ACHN (cell line): Measurements from ENCODE around the gene SLC2A9.
"Not testable (repeated sequence)": the region's sequence is repeated elsewhere in the genome, so short reads cannot be mapped to it uniquely, and the experiment has no call there.

Experiments
- DNase-seq: peaks from one replicate; pipeline ENCODE4 v3.0.0-alpha.2; 2015
- in situ Hi-C: cut with HindIII; loops from 2 replicates; pipeline ENCODE4 v1.10.0; 2017; ENCODE audit warnings: low sequenced_read_pairs, low pct_ligation_motif_present, low pct_unique_long_range_greater_than_20kb

Gene SLC2A9

DNA sequence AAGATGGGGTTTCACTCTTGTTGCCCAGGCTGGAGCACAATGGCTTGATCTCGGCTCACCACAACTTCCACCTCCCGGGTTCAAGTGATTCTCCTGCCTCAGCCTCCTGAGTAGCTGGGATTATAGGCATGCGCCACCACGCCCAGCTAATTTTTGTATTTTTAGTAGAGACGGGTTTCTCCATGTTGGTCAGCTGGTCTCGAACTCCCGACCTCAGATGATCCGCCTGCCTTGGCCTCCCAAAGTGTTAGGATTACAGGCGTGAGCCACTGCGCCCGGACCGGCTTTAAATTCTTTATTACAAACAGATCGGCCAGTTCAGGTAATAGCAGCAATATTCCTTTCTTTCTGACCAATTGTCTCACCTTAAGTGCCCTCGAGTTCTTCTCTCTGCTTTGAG, 39.4 kb downstream of the SLC2A9 start:
- DNase-seq, in situ Hi-C loops: not testable (repeated sequence)

DNA sequence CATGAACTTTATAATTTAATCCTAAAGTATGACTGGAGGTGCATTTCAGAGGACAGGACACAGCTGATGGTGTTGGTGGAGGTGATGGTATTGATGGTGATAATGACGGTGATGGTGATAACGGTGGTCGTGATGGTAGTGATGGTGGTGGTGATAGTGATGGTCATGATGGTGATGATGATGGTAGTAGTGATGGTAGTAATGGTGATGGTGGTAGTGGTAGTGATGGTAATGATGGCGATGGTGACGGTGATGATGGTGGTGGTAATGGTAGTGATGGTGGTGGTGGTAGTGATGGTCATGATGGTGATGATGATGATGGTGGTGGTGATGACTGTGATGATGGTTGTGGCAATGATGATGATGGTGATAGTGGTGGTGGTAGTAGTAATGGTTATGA, 40.4 kb downstream of the SLC2A9 start:
- in situ Hi-C loops: no loop called here
- no peak for DNase-seq

DNA sequence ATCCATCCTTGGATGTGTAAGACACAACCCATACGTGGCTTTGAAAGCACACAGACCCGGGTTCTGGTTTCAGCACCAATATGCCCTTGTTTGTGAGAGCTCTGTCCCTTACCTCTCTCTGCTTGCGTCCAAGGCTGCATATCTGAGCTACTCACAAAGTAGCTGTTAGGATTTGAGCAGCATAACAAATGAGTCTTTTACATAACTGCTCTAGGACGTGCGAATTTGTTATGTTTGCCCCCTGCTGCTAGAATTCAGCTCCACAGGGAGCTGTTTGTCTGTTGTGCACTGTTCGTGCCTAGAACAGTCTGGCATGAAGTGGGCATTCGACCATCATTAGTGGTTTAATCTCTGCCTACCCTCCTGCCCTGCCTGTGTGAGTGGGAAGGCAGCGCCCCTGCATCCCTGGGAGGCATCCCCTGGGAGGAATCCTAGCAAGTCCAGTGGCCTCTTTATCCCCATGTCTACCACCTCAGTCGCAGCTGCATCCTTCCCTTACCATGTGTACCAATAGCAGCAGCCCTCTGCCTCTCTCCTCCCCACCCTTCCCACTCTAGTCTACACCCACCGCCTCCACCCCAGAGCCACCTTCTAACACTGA, 42.1 kb downstream of the SLC2A9 start:
- no peak for DNase-seq
- in situ Hi-C loops: no loop called here

DNA sequence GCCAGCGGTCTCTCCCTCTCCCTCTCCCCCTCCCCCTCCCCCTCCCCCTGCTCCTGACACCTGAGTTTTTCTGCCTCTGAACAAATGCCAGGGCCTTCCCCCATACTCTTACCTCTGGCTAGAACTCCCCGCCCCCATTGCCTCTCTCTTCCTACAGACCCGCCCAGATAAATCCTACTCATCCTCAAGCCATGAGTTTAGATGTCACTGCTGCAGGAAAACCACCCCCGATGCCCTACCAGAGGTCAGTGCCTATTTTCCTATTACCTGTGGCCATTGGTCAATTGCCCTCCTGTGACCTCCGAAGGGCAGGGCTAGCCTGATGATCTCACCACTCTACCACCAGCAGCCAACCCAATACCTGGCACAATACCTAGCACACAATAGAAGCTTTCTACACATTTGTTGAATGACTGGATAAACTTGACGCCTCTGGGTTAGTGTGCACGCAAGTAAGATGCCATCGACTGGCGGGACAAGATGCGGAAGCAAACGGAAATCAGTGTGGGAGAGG, 43.7 kb downstream of the SLC2A9 start:
- no peak for DNase-seq
- in situ Hi-C loops: no loop called here

DNA sequence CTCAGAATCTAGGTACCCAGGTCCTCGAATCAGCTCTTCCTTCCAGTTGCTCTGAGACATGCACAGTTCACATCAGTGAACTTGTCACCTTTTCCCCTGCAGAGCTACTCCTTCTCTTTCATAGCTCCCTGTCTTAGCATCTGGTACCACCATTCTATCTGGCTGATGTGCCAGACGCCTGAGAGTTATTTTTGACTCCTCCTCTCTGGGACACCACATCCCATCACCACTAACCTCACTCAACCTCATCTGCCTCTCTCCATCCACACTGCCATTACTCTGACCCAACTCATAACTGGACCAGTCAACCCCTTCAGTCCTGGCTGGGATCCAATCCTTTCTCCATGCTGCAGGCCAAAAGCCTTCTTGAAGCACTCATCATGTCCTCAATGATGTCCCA, 44.5 kb downstream of the SLC2A9 start:
- in situ Hi-C loops: no loop called here
- DNase-seq: no peak

DNA sequence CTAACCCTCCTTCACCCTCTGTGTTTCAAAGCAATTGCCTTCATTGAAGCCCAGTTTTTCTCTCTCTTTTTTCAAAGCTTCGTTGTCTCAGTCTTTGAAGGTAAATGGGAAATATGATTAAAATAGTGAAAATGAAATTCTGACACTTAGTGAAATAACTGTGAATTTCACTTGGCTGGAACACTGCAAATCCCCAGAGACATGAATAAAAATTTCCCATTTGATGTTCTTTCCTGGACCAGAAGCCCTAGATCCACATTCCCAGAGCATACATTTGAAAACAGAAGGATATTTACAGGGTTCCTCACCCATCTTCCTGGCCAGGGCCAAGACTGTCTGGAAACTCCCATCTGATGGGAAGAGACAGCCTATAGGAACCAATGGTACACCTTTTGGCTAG, 45.0 kb downstream of the SLC2A9 start:
- no peak for DNase-seq
- in situ Hi-C loops: no loop called here

DNA sequence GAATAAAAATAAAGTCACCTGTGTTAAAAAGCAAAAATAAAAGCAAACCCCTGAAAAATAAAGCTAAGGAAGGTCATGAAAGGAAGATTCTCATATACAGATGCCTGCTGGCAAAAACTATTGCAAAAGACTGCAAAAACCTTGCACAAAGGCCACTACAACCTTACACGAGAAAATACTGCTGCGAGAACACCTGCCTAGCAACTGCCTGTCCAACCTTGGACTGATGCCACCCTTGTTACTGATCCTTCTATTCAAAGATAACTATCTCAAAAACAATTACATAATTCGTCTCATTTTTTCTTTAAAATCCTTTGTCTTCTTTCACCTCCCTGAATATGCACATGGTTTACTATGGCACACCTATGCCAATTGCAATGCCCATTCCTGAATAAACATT, 49.6 kb downstream of the SLC2A9 start:
- DNase-seq: no peak
- in situ Hi-C loops: no loop called here

DNA sequence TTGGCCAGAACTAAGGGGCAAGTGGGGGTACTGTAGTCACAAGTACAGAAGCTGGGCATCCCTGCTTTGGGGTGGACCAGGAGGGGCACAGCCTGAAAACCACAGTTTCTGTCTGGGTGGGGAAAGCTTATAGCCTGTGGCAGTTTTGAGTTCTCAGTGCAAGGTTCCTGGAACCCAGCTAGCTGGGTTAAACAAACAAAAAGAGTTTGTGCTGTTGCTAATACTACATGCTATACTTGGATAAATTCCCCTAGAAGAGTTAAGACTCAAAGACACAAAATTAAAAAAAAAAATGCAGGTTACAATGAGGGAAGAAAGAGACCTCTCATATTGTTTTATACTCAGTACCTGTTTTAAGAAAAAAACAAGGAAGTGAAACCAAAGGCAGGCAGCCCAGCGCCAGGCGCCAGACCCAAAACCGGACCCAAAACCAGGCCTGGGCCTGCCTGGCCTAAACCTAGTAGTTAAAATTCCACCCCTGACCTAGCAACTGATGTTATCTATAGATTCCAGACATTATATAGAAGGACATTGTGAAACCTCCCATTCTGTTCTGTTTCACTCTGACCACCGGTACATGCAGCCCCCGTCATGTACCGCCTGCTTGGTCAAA, 50.8 kb downstream of the SLC2A9 start:
- in situ Hi-C loops: no loop called here
- no peak for DNase-seq

DNA sequence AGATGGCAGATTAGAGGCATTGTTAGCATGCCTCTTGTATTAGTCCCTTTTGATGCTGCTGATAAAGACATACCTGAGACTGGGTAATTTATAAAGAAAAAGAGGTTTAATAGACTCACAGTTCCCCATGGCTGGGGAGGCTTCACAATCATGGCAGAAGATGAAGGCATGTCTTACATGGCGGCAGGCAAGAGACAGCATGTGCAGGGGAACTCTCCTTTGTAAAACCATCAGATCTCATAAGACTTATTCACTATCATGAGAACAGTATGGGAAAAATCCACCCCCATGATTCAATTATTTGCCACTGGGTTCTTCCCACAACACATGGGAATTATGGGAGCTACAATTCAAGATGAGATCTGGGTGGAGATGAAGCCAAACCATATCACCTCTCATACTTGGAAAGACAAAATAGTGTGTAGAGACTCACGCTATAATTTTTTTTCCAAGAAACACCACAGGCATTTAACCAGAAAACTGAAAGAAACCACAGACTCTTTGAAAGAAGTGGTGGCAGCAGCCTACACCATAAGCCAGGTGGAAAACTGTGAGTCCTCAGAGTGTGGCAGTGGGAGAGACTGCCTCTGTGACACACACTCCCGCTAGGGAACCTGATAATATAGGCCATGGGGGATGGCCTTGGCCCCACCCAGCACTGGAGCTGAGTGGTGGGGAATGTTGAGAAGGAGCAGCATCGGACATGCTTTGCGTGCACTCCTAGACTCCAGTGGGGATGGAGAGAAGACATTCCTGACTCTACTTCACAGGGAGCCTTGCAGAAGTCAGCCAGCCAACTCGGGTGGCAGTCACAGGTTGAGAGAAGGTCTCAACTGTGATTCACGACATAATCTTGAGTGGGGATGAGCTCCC, 51.5 kb downstream of the SLC2A9 start:
- in situ Hi-C loops: no loop called here
- DNase-seq: no peak

DNA sequence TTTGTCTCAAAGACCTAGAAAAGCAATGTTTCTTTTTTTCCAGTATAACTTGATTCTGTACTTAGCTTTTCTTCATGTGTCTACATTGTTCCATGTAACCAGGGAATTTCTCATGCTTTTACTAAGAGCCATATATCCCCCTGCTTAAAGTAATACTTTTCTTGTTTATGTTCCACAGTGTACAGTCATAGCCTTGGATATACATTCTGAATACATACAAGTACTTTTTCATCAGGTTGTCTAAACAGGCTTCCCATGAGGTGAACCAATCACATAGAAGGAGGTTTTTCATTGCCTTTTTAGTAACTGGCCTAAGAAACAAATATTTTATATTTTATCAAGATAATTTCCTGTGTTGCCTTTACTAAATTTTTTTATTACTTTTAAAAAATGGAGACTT, 52.8 kb downstream of the SLC2A9 start:
- in situ Hi-C loops: no loop called here
- DNase-seq: no peak

DNA sequence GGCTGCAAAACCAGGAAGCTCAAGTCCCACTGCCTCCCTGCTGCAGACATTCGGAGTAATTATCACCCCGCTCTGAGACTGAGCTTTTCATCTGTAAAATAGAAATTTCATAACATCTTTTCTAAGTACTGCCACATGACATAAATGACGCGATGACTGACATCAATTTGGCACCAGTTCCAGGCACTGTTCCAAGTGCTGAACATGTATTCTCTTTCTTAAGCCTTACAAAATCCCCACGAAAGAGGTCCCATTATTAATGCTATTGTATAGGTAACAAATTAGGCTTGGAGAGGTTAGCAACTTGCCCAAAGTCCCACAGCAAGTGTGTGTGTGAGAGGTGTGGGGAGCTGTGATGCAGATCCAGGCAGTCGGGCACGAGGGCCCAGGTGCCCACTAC, 56.4 kb downstream of the SLC2A9 start:
- in situ Hi-C loops: no loop called here
- DNase-seq: no peak

DNA sequence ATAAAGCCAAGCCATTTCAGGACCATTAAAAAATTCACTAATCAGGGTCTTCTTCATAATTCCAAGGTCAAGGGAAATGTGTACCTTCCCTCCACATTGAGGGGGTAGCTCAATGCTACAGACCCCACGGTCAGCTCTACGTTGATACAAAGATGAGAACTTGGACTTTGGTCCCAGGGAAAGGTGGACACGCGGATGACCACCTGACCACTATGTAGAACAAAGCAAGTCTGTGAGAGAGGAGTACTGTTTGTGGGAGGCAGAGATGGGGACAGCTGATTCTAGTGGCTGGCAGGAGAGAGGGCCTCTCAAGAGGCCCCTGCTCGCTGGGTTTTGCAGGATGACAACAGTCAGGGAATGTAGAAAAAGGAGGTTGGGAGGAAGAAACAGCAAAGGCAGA, 58.0 kb downstream of the SLC2A9 start:
- in situ Hi-C loops: no loop called here
- no peak for DNase-seq

DNA sequence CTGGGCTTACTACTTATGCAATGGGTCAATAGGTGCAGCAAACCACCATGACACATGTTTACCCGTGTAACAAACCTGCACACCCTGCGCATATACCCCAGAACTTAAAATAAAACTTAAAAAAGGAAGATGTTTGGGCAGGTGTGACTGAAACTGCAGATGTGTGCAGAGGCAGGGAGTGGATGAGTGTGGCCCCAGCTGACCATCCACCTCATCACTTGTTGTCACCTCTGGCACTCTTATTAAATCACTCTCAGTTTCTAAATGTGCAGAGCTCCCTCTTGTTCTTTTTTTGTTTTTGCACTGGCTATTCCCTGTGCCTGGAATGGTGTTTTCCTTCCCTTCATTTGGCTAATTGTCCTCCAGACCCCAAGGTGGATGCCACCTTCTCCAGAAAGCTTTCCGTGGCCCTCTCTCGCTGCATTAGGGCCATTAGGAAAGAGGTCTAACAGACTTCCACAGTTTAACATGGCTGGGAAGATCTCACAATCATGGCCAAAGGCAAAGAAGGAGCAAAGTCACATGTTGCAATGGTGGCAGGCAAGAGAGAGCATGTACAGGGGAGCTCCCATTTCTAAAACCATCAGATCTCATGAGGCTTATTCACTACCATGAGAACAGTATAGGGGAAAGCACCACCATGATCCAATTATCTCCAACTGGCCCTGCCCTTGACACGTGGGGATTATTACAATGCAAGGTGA, 58.5 kb downstream of the SLC2A9 start:
- in situ Hi-C loops: no loop called here
- no peak for DNase-seq

DNA sequence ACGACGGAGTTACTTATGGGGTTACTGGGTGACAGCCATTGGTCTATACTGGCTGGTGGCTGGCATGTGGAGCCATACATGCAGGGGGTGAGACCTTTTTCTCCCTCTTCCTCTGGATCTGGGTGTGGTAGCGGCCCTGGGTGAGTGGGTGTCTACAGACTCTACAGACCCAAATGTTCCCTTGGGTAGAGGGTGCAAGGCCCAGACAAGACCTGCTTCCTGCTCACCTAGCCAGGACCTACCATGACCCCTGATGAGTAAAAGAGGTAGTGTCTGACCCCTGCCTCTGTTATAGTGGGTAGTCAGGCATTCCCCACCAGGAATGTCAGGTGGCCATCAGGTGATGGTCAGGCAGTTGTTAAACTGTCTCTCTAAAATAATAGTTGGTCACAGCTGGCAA, 66.8 kb downstream of the SLC2A9 start:
- no peak for DNase-seq
- in situ Hi-C loops: no loop called here

DNA sequence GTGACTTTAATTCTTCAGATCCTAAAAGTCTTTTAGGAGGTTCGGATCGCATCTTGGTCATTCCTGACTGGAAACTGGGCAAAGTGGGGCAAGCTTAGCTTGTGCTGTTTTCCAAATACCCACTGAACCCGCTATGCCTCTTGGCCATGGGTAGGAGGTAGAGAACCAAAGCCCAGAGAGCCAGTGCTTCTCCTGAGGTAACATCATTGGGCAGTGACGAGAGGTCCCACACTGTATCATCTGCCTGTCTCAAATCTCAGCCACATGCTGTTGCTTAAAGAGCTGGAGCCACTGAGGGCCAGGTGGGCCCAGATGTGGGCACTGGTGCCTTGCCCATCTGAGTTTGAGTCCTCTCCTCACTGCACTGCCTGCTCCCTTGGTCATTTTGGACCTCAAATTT, 68.2 kb downstream of the SLC2A9 start:
- in situ Hi-C loops: no loop called here
- no peak for DNase-seq

DNA sequence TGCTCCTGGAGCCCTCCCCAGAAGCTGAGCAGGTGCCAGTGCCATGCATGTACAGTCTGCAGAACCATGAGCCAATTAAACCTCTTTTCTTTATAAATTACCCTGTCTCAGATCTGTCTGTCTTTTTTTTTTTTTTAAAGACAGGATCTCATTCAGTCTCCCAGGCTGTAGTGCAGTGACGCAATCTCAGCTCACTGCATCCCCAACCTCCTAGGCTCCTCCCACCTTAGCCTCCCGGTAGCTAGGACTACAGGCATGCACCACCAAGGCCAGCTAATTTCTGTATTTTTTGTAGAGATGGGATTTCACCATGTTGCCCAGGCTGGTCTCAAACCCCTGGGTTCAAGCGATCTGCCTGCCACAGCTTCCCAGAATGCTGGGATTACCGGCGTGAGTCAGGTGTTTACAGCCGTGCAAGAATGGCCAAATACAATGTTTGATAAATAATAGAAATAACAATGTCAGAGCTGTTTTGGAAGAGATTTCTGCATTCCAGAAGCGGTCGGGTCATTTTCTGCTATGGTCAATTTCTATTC, 68.8 kb downstream of the SLC2A9 start:
- no peak for DNase-seq
- in situ Hi-C loops: no loop called here

DNA sequence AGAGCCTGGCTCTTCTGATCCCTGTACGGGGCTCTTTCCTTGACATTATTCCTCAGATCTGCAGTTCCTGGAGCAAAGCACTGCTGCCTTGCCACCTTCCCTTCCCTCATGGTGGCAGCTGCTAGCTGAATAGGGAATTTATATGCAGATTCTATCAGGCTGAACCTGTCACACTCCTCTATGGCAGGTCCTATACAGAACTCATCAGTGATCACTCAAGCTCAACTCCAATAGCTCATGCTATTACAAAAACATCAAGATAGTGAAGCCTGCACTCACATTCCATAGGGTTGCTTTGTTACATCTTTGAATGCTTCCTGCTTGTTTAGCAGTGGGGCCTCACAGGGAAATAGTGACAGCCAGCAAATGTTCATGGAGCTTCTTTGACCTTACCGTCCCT, 71.7 kb downstream of the SLC2A9 start:
- DNase-seq: no peak
- in situ Hi-C loops: no loop called here

DNA sequence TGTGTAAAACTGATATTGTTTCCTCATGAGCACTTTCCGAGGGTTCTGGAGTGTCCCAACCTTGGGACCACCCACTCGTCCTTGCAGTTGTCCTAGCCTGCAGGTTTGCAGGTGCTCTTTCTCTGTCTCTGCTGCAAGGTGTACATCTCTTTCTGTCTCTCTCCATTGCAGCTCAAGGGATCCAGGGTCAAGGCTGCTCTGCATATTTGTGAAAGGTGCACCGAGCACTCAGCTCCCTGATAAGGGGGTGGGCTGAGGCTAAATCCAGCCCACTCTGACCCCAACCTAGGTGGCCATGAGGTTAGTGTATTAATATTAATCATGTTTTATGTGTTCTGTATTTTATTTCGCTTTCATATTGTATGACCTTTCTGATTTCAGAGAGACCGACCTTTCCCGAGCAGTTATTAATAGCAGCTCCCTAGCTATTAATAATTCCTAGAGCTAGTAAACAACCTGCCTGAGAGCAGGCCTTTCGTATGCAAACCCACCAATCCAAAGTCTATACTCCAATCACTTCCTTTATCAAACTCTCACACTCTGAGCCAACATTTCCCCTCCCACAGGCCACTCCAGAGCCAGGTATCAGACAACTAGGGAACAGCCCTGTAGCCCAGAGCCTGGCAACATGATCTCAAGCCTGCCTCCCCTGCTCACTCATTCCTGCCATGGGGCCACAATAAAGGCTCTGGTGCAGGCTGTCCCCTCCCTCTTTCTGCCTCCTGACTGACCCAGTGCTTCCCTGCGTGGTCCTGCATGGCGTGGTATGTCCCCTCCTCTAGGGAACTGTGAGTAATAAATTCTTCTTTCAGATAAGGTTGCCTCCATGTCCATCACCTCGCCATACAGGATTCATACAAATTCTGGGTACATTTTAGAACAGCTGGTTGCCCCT, 73.9 kb downstream of the SLC2A9 start:
- no peak for DNase-seq
- in situ Hi-C loops: no loop called here
